GM12873 (cell line): Measurements from ENCODE around the gene NAB1.

ENCODE experiments used
- TF ChIP-seq, protein P1 (sequence below): IDR thresholded peaks from 2 replicates; pipeline ENCODE4 v1.5.1; 2012; ENCODE audit warnings: low read depth, mild to moderate bottlenecking, moderate library complexity, low read length, control low read depth; ENCODE audit not compliant: insufficient read depth; ENCODE audit errors: missing control alignments

The NAB1 gene

DNA sequence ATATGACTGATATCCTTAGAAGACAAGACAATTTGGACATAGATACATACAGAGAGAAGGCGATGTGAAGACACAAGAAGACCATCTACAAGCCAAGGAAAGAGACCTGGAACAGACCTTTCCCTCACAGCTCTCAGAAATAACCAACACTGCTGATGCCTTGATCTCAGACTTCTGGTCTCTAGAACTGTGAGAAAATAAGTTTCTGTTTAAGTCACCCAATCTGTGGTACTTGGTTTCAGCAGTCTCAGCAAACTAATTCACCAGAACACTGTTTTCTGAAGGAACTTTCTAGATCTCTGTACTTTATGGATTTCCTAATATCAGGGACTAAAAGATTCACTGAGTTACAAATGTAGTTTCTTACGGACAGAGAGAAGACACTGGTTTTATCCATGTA, 58.8 kb downstream of the NAB1 start:
- TF ChIP-seq, protein P1, sequence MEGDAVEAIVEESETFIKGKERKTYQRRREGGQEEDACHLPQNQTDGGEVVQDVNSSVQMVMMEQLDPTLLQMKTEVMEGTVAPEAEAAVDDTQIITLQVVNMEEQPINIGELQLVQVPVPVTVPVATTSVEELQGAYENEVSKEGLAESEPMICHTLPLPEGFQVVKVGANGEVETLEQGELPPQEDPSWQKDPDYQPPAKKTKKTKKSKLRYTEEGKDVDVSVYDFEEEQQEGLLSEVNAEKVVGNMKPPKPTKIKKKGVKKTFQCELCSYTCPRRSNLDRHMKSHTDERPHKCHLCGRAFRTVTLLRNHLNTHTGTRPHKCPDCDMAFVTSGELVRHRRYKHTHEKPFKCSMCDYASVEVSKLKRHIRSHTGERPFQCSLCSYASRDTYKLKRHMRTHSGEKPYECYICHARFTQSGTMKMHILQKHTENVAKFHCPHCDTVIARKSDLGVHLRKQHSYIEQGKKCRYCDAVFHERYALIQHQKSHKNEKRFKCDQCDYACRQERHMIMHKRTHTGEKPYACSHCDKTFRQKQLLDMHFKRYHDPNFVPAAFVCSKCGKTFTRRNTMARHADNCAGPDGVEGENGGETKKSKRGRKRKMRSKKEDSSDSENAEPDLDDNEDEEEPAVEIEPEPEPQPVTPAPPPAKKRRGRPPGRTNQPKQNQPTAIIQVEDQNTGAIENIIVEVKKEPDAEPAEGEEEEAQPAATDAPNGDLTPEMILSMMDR, result no peak

DNA sequence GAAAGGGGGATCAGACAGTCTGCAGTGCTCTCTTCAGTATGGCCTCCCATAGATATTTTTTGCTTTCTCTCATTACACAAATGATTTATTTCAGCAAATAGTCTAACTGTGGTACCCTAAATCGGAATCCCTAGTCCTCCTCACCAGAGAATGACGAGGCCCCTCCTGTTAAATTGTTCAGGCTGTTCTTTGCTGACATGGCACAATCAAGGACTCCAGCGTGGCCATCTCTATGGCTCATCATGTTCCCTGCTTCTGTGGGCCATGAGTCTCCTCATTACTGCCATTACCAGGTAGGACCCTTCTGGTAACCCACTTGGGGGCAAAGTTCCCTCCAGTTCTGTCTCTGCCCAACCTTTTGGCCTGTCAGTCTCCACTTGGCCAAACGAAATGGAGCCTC, 62.2 kb downstream of the NAB1 start:
- TF ChIP-seq, protein P1, result no peak

DNA sequence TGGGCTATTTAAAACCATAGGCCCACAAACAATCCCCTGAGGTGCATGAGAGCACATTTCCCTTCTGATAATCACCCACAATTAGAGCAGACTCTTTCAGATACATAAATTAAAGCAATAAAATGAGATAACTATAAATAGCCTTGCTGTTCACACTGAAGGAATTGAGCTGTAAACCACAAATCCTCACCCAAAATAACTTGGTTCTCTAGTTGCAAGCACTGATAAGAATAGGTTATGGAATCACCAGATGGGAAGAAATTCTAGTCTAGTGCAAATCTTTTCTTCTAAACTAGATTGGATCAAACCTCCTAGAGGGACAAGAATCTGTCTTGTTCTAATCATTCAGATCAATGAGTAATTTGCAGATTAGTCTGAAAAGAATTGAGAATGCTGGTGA, 64.6 kb downstream of the NAB1 start:
- TF ChIP-seq, protein P1, result no peak

DNA sequence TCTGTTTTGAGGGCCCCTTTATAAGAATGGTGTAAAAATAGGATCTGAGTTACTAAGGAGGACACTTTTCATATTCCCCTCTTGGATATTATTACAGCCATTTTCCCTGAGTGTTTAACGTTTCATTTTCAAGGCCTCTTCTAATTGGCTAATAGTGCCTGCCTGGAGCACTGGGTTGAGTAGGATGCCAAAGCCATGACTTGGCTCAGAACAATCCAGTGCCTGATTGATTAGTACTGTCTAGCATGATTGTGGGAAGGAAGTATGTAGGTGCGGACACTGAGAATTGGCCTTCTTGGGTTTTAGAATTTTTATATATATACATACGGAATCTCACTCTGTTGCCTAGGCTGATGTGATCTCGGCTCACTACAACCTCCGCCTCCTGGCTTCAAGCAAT, 66.1 kb downstream of the NAB1 start:
- TF ChIP-seq, protein P1, result no peak

DNA sequence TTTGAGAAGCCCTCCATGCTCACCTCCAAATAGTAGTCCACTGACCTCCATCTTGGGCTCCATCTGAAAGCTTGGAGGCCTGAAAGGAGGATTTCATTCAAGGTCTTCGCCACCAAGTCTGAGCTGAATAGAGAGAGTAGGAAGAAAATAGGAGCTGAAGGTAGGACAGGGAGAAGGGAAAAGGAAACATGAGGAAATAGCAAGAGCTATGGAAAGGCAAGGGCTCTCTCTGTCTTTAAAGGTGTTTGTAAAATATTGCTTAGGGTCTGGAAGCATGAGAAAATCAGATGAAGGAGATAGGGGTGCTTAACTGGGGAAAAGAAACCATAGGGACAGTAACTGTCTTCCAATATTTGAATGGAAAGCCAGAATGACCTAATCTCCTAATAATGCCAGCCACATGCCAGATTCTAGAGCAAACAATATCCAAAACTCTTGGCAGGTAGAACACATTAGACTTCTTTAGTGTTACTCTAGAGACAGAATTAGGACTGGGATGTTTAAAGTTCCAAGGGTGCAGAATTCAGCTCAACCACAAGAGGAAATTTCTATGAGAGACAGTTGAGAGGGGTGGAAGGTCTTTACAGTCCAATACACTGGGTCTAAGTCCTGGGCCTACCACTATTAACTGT, 67.4 kb downstream of the NAB1 start:
- TF ChIP-seq, protein P1, result no peak

DNA sequence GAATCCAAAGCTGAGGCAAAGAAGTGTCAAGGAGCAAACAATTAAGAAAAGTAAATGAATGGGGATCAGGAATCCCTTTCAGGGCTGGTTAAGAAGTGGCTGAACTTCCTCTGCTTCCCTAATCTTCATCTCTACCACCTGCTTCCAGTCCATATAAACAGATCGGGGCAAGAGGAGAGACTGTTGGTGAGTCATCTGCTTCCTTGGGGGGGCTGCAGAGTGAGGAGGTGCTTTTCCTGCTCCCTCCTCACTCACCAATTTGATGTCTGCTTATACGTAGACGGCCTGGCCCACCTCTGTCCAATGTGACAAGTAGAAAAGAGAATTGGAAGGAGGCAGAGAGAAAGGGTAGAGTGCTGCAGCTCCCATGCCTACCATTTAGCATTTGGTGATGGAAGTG, 68.4 kb downstream of the NAB1 start:
- TF ChIP-seq, protein P1, result no peak

DNA sequence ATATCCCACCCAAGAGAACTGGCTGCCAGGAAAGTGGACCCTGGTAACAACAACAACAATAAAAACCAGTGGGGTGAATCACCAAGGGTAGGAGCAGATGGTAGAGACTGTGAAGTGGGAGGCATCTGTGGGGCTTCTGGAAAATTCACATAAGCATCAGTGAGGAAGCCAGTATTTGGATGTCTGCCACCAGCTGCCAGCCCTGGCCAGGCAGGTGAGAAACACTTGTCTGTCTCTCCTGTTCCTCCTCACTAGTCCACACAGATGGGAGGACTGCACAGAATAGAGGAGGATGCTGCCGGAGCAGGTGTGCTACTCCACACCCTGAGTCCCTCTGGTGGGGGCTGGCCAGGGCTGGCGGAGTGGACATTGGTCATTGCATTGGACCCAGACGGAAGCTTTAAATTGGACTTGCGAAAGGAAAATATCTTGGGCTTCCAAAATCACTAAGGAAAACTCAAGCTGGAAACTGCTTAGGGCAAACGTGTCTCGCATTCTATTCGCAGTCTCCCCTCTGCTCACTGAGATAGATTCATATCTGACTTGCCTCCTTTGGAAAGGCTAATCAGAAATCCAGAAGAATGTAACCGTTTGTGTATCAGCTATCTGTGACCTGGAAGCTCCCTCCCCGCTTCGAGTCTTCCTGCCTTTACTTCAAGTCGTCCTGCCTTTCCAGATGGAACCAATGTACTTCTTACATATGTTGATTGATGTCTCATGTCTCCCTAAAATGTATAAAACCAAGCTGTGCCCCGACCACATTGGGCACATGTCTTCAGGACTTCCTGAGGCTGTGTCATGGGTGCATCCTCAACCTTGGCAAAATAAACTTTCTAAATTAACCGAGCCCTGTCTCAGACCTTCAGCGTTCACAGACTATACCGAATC, 69.1 kb downstream of the NAB1 start:
- TF ChIP-seq, protein P1, result no peak
